NCI-H187 (cell line): ENCODE data around the gene NPTX2.

Source experiments
- DNase-seq, 2 experiments: peaks; one replicate each; lab custom pipeline; 2025; lab: John Stamatoyannopoulos, UW

Gene NPTX2

GRCh38 chr7:98618786-98619185 lies 1.7 kb downstream of the NPTX2 start:
- DNase-seq, result no peak

GRCh38 chr7:98619450-98620321 lies 2.6 kb downstream of the NPTX2 start:
- no peak for DNase-seq

GRCh38 chr7:98621573-98622482 lies 4.7 kb downstream of the NPTX2 start:
- no peak for DNase-seq

GRCh38 chr7:98622926-98623325 lies 5.8 kb downstream of the NPTX2 start:
- no peak for DNase-seq

- no peak for DNase-seq
Measured at GRCh38 chr7:98624846-98625420, 7.8 kb downstream of the NPTX2 start.

GRCh38 chr7:98626460-98627412 lies 9.7 kb downstream of the NPTX2 start:
- no peak for DNase-seq

GRCh38 chr7:98627413-98627790 lies 10.3 kb downstream of the NPTX2 start:
- DNase-seq, result no peak

GRCh38 chr7:98628418-98628817 lies 11.3 kb downstream of the NPTX2 start:
- DNase-seq, result no peak

- no peak for DNase-seq
Measured at GRCh38 chr7:98629001-98629431, 11.9 kb downstream of the NPTX2 start.

- DNase-seq, result no peak
Measured at GRCh38 chr7:98630149-98630548, 13.1 kb downstream of the NPTX2 start.

GRCh38 chr7:98630770-98631169 lies 13.7 kb downstream of the NPTX2 start:
- no peak for DNase-seq

GRCh38 chr7:98638853-98639252 lies 21.8 kb downstream of the NPTX2 start:
- DNase-seq, result no peak

- DNase-seq, result no peak
Measured at GRCh38 chr7:98640375-98640774, 23.3 kb downstream of the NPTX2 start.

- no peak for DNase-seq
Measured at GRCh38 chr7:98641646-98642500, 24.8 kb downstream of the NPTX2 start.

GRCh38 chr7:98643236-98643985 lies 26.3 kb downstream of the NPTX2 start:
- no peak for DNase-seq

- no peak for DNase-seq
Measured at GRCh38 chr7:98646465-98646864, 29.4 kb downstream of the NPTX2 start.

GRCh38 chr7:98647326-98647725 lies 30.2 kb downstream of the NPTX2 start:
- no peak for DNase-seq

GRCh38 chr7:98651760-98652159 lies 34.7 kb downstream of the NPTX2 start:
- DNase-seq, result no peak

- DNase-seq, result no peak
Measured at GRCh38 chr7:98653601-98654310, 36.7 kb downstream of the NPTX2 start.
